Skeletal muscle cell (primary cell): Measurements from ENCODE around the gene ZNF689.
"Not testable (repeated sequence)": the region's sequence is repeated elsewhere in the genome, so short reads cannot be mapped to it uniquely, and the experiment has no call there.

Experiments
- DNase-seq: peaks from one replicate; pipeline ENCODE4 v3.0.0-alpha.2; 2010; ENCODE audit warnings: low read depth
- H3K4me3 ChIP-seq: 2 replicates; pipeline ENCODE4 v1.5.1; 2011; ENCODE audit warnings: low read depth, mild to moderate bottlenecking, control low read depth, low read length, moderate library complexity

Gene ZNF689

GRCh38 chr16:30603945-30604315, 6.3 kb downstream of the ZNF689 start:
- DNase-seq: no peak
- H3K4me3 ChIP-seq: no peak overlapping the region

- no peak for DNase-seq
- no peak overlapping the region for H3K4me3 ChIP-seq
These were observed 7.4 kb downstream of the ZNF689 start for GRCh38 chr16:30602616-30603277.

- no peak for DNase-seq
- no peak overlapping the region for H3K4me3 ChIP-seq
These were observed 8.2 kb downstream of the ZNF689 start for GRCh38 chr16:30601966-30602365.

GRCh38 chr16:30600929-30601328, 9.3 kb downstream of the ZNF689 start:
- no peak overlapping the region for H3K4me3 ChIP-seq

GRCh38 chr16:30600215-30600614, 10.0 kb downstream of the ZNF689 start:
- H3K4me3 ChIP-seq: no peak overlapping the region
- DNase-seq: no peak

More at GRCh38 chr16:30600929-30601328, 9.3 kb downstream of the ZNF689 start:
- DNase-seq: no peak

GRCh38 chr16:30592871-30593270, 17.3 kb downstream of the ZNF689 start:
- no peak overlapping the region for H3K4me3 ChIP-seq
- no peak for DNase-seq

GRCh38 chr16:30590869-30591268, 19.3 kb downstream of the ZNF689 start:
- not testable (repeated sequence) for DNase-seq, H3K4me3 ChIP-seq

- DNase-seq, H3K4me3 ChIP-seq: not testable (repeated sequence)
These were observed 20.6 kb downstream of the ZNF689 start for GRCh38 chr16:30589582-30589981.

GRCh38 chr16:30588651-30589050, 21.5 kb downstream of the ZNF689 start:
- no peak overlapping the region for H3K4me3 ChIP-seq
- no peak for DNase-seq

- H3K4me3 ChIP-seq: peak within 1 kb of the TSS; percentile 69
- DNase-seq: peak; percentile 96
These were observed 24.6 kb downstream of the ZNF689 start, which contains the start of gene ZNF785 for GRCh38 chr16:30585400-30586191. ZNF785 (minus strand) TSS chr16:30585697; CDS start chr16:30585611, 86 bp downstream.

- H3K4me3 ChIP-seq: peak overlapping the region; percentile 69
- no peak for DNase-seq
These were observed 25.2 kb downstream of the ZNF689 start for GRCh38 chr16:30585022-30585399.

- no peak overlapping the region for H3K4me3 ChIP-seq
- DNase-seq: no peak
These were observed 27.4 kb downstream of the ZNF689 start for GRCh38 chr16:30582611-30583340.

GRCh38 chr16:30581457-30581856, 28.7 kb downstream of the ZNF689 start:
- no peak for DNase-seq
- no peak overlapping the region for H3K4me3 ChIP-seq

- DNase-seq: no peak
- no peak overlapping the region for H3K4me3 ChIP-seq
These were observed 35.5 kb downstream of the ZNF689 start for GRCh38 chr16:30574678-30575077.

GRCh38 chr16:30571445-30572322, 38.5 kb downstream of the ZNF689 start, which contains the start of gene ZNF688:
ZNF688 (minus strand) TSS chr16:30571714; CDS start chr16:30571629, 85 bp downstream.
- DNase-seq: peak; percentile 92
- H3K4me3 ChIP-seq: peak within 1 kb of the TSS; percentile 53

GRCh38 chr16:30570636-30571444, 39.3 kb downstream of the ZNF689 start:
- peak overlapping the region; percentile 53 for H3K4me3 ChIP-seq
- no peak for DNase-seq

- H3K4me3 ChIP-seq: no peak overlapping the region
- DNase-seq: no peak
These were observed 40.2 kb downstream of the ZNF689 start for GRCh38 chr16:30569746-30570635.
